Tibial artery (tissue), 4 donors: Measurements from ENCODE around the gene MCF2.

Experiments used
- DNase-seq, 2 donors: peaks; one replicate each; pipeline ENCODE4 v3.0.0-alpha.2; 2019
- H3K27ac ChIP-seq, 2 donors: fragments of 200-600 bp; sonication (generic) in 1 of 2; 1 replicate in 1 of 2; 2 replicates in 1 of 2; pipeline ENCODE4 v1.5.1; 2018 to 2019; ENCODE audit warnings: mild to moderate bottlenecking in 1 of 2
- H3K27me3 ChIP-seq, 2 donors: fragments of 200-600 bp; sonication (generic) in 1 of 2; one replicate each; pipeline versions ENCODE4 v1.5.1 to v1.6.0; 2016 to 2019
- H3K36me3 ChIP-seq, 3 donors: fragments of 200-600 bp; sonication (generic) in 2 of 3; one replicate each; pipeline ENCODE4 v1.5.1; 2016 to 2019; ENCODE audit warnings: mild to moderate bottlenecking in 2 of 3
- H3K4me1 ChIP-seq, 4 donors: fragments of 200-600 bp; sonication (generic) in 2 of 4; 1 replicate in 3 of 4; 2 replicates in 1 of 4; pipeline ENCODE4 v1.5.1; 2016 to 2019
- H3K4me3 ChIP-seq, 2 donors: fragments of 200-600 bp; sonication (generic) in 1 of 2; 1 replicate in 1 of 2; 2 replicates in 1 of 2; pipeline ENCODE4 v1.5.1; 2018 to 2019; ENCODE audit warnings: mild to moderate bottlenecking in 2 of 2
- H3K9me3 ChIP-seq, 3 donors: fragments of 200-600 bp; sonication (generic) in 1 of 3; one replicate each; pipeline ENCODE4 v1.5.1; 2016 to 2019
- intact Hi-C: fragments of 100-400 bp; cut with DNase I; formaldehyde crosslinking; loops from one replicate; pipeline ENCODE4 v1.15.0; 2023; ENCODE audit warnings: low total_unique reads
- TF ChIP-seq, protein P1 (sequence below), 2 experiments: fragments of 200-600 bp in 1 of 2; fragments of 450-650 bp in 1 of 2; IDR thresholded peaks; one replicate each; pipeline ENCODE4 v1.5.1; 2017 to 2019; ENCODE audit warnings: antibody characterized with exemption in 2 of 2, mild to moderate bottlenecking in 1 of 2, moderate library complexity in 1 of 2

The MCF2 gene

DNA sequence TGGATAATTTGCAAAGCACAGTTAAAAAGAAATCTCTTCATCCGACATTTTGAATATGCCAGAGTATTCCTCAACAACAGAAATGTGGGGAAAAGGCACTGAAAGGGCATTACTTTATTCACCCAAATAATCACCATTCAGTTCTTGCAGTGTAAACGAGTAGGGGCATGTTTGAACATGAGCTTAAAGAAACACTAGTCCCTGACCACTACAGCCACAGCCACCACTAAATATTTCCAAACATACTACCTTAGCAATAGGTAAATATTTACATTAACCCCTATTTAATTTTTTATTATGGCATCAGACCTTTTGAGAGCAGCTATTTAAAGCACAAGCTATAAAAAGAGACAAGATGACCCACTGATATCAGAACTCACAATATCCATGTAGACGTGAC lies 27.6 kb downstream of the MCF2 start:
- H3K36me3 ChIP-seq, result no peaks in the 10 kb centered on the region
- no peaks in the 10 kb centered on the region for H3K4me1 ChIP-seq
- DNase-seq, result no peak
- TF ChIP-seq, protein P1, sequence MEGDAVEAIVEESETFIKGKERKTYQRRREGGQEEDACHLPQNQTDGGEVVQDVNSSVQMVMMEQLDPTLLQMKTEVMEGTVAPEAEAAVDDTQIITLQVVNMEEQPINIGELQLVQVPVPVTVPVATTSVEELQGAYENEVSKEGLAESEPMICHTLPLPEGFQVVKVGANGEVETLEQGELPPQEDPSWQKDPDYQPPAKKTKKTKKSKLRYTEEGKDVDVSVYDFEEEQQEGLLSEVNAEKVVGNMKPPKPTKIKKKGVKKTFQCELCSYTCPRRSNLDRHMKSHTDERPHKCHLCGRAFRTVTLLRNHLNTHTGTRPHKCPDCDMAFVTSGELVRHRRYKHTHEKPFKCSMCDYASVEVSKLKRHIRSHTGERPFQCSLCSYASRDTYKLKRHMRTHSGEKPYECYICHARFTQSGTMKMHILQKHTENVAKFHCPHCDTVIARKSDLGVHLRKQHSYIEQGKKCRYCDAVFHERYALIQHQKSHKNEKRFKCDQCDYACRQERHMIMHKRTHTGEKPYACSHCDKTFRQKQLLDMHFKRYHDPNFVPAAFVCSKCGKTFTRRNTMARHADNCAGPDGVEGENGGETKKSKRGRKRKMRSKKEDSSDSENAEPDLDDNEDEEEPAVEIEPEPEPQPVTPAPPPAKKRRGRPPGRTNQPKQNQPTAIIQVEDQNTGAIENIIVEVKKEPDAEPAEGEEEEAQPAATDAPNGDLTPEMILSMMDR (IDR thresholded peaks at IDR 0.05), result no peak
- intact Hi-C loops, result no loop called here
- H3K27ac ChIP-seq, result no peak overlapping the region
- H3K9me3 ChIP-seq, result peaks cover 0 to 5% (median 0%) of the 10 kb centered on the region in 3 donors
- H3K4me3 ChIP-seq, result no peak overlapping the region
- no peaks in the 10 kb centered on the region for H3K27me3 ChIP-seq

DNA sequence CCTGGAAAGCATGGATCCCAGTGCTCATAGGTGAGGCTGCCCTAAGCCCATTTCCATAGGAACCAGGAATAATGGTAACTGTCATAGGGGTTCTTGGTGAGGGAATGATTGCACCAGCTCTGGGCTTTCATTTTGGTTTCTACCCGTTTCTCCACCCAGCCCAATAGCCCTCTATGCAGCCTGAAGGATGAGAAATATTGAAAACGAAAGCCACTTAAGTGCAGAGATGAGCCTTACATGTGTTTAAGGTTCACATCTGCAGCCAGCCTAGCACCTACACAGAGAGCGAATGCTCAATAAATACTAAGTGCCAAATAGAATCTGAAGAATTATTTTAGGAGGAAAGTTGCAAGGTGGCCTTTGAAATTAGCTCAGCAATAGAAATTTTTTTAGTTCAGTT lies 60.4 kb downstream of the MCF2 start:
- no peak for DNase-seq
- Histone ChIP-seq H3K36me3 (no peaks in the 10 kb centered on the region), H3K4me3 (no peak overlapping the region), H3K27me3 (no peaks in the 10 kb centered on the region), H3K27ac (no peak overlapping the region), H3K9me3 (no peaks in the 10 kb centered on the region), H3K4me1 (no peaks in the 10 kb centered on the region)
- intact Hi-C loops, result no loop called here
- TF ChIP-seq, protein P1 (IDR thresholded peaks at IDR 0.05), result no peak

DNA sequence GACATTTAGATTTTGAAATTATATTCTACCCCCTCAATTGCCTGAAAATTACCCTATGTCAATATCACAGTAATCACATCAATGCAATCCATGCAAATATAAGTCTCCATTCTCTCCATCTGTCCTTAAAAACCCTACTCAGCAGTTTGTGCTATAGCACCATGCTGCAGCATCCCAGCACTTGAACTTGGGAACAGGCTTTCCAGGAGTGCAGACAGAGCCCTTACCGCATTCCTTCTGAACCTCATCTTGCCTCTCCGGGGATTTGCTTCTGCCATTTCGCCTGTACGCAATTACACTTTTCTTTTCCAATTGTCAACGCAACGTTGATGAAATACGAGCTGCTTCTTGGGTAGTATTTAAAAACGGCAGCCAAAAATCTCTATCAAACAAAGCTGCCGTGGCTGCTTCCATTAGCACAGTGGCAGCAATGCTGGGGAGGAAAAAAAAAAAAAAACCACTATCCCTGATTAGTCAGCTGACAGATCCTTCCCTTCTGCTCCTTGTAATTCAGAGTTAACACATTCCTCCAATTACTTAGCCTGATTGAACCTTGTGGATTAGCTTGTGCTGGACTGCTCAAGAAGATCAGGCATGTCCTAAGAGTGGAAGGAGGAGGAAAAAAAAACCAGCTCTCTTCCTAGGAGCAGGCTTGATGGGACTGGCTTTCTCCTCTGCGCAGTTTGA lies 65.6 kb downstream of the MCF2 start:
- Histone ChIP-seq H3K4me1 (no peaks in the 10 kb centered on the region), H3K36me3 (no peaks in the 10 kb centered on the region), H3K9me3 (no peaks in the 10 kb centered on the region), H3K27me3 (no peaks in the 10 kb centered on the region), H3K27ac (no peak overlapping the region), H3K4me3 (peak overlapping the region in 1 of 2 donors; percentile 11)
- intact Hi-C loops, result no loop called here
- TF ChIP-seq, protein P1 (IDR thresholded peaks at IDR 0.05), result no peak
- no peak for DNase-seq

DNA sequence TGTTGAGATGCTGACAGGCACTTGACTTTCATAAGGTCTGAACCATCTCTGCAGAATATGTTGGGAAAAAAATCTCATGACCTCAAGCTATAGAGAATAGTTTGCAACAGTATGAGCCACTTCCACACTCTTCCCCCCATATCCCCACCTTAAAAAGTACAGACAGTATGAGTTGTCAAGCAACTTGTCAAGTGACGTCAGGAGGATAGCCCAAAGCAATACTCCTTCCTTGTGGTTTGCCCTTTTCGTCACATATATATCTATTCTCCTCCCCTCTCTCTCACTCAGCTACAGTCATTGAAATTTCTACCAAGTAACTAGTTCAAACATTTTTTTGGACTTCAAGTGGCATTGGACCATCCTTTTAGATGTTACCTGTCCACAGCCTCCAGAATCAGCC lies 67.7 kb downstream of the MCF2 start:
- TF ChIP-seq, protein P1 (IDR thresholded peaks at IDR 0.05), result no peak
- H3K4me1 ChIP-seq, result no peaks in the 10 kb centered on the region
- H3K9me3 ChIP-seq, result no peaks in the 10 kb centered on the region
- H3K4me3 ChIP-seq, result no peak overlapping the region
- no peak overlapping the region for H3K27ac ChIP-seq
- no peaks in the 10 kb centered on the region for H3K36me3 ChIP-seq
- no peak for DNase-seq
- intact Hi-C loops, result no loop called here
- H3K27me3 ChIP-seq, result no peaks in the 10 kb centered on the region

DNA sequence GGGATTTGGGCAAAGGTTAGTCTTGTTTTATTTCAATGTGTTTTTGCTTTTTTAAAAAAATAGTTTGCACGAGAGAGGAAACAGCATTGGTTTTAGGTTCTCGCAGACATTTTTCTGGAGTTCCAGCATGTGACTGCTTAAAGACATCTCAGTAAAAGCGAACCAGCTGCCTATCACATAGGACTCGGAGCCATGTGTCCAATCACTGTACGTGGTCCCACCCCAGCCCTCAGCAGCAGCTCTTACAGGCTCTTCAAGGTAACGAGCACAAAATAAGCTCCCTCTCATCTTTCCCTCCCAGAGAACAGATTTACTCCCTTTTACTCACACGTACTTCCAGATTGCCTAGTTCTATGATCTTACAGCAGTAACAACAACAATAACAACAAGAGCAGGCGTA lies 68.7 kb downstream of the MCF2 start:
- no peaks in the 10 kb centered on the region for H3K9me3 ChIP-seq

More for the DNA sequence above, 68.7 kb downstream of the MCF2 start:
- H3K4me1 ChIP-seq, result no peaks in the 10 kb centered on the region
- H3K27me3 ChIP-seq, result no peaks in the 10 kb centered on the region
- H3K36me3 ChIP-seq, result no peaks in the 10 kb centered on the region
- H3K27ac ChIP-seq, result no peak overlapping the region
- intact Hi-C loops, result no loop called here
- H3K4me3 ChIP-seq, result no peak overlapping the region
- TF ChIP-seq, protein P1 (IDR thresholded peaks at IDR 0.05), result no peak
- DNase-seq, result no peak
